HG03025 (cell line): ENCODE measurements around the gene CIB4.

Source experiments
- ATAC-seq: cut with Tn5 transposase; IDR thresholded peaks from one replicate; pipeline ENCODE4 v1.9.1; 2021; ENCODE audit warnings: mild to moderate bottlenecking, moderate library complexity; ENCODE audit not compliant: unreplicated experiment, low FRiP score

CIB4 gene

DNA sequence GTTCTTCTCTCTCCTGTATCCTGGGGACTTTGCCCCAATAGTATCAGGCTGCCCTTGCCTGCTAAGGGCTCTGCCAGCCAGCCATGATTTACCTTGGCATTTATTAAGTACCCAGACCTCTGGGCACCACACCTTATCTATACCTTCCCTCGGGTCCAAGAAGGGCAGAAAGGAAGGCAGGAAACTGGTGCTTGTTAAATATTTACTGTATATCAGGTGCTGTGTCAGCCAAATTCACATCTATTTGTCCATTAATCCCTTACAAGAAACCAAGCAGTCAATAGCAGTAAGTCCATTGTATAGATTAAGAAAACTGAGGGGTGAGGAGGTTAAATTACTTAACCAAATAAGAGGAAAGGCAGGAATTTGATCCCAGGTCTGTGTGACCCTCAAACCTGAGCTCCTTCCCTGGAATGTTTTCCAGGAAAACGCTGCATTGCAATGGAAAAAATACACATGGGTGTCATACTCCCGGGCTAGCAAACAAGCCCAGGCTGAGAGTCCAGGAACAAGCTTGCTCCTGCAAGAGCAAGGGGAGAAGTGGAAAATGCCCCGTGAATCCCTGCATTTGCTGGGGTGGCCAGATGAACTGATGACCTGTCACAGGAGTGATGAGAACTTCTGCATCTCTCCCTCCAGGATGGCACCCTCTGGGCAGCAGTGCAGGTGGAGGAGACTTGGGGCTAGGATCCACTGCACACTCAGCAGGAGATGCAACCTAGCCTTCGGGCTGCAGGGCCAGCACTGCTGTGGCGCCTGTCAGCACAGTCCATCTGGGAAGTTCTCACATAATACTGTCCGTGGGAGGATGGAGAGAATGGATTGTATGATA is 30.4 kb downstream of the CIB4 start:
- ATAC-seq: no peak

DNA sequence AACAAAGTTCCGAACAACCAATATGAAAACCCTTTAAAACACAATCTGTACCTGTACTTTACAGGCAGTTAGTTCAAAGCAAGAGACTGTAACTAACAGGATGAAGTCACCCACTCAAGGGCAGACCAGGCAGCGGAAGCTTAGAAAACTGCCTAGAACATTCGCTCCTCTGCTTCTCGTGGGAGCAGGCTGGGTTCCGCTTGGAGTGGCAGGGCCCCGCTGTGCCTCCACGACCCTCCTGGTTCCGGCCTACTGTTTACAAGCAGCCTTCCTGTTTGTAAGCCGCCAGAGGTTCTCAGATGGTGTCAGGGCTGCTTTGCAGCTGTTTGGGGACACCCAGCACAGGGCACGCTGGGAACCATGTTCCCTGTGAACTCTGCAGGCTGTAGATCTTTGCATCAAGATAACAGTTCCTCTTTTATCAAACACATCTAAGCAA is 31.3 kb downstream of the CIB4 start:
- ATAC-seq: no peak

DNA sequence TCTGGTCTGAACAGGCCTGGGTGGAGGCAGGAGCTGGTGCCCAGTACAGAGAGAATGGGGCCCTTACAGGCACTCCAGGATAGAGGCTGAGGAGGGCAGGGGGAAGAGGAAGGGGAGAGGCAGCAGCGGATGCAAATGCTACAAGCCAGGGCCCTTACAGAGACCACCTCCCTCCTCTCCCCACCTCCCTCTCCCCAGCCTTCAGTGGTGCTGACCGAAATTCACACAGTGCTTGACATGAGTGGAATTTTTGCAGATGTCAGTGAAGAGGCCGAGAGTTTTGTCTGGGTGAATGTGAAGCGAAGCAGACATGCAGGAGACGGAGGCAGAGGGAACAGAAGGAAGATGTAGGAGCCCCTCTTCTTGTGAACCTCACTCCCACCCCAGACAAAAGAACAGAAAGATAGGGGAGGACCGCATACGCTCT is 31.9 kb downstream of the CIB4 start:
- no peak for ATAC-seq

DNA sequence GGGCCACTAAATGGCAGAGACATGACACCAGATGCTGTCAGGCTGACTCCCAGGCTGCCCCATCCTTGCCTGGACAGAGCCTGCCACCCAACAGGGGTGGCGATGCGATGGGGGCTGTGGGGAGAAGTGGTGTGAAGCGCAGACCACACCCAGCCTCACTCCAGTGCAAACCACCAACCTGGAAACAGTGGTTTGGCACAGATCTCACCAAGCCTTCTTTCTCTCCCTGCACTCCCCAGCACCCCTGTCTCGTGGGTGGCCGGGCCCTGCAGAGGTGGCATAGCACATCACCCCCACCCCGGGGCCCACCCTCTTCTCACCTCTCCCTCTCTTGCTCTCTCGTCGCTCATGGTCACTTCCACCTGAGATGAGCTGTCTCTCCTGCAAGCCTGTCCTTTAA is 32.6 kb downstream of the CIB4 start:
- ATAC-seq: no peak

DNA sequence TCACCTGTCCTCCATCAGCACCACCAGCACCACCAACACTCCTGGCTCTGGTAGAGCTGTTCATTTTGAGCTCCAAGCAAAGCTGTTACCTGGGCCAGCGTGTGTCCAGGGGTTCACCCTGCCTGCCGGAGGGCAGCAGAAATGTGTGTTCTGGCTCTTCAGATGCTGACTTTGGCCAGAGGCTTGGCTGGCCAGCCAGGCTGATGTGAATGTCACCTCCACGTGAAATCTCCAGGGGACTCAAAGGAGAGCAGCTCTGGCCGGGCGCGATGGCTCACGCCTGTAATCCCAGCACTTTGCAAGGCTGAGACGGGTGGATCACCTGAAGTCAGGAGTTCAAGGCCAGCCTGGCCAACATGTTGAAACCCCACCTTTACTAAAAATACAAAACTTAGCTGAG is 33.5 kb downstream of the CIB4 start:
- no peak for ATAC-seq

DNA sequence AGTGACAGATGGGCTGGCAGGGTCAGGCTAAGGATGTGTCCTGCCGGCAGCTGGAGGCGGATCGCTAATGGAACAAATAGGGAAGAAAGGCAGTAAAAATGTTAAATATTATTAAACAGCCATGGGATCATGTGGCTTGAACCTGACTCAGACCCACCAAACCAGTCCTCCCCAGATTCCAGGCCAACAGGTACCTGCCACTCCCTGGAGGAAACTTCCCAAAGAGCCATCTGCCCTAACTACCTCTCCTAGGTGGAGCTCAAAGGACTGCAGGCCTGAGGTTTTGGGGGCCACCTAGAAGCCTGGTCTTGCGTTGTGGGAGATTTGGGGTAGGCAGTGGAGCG is 34.3 kb downstream of the CIB4 start:
- ATAC-seq: no peak

DNA sequence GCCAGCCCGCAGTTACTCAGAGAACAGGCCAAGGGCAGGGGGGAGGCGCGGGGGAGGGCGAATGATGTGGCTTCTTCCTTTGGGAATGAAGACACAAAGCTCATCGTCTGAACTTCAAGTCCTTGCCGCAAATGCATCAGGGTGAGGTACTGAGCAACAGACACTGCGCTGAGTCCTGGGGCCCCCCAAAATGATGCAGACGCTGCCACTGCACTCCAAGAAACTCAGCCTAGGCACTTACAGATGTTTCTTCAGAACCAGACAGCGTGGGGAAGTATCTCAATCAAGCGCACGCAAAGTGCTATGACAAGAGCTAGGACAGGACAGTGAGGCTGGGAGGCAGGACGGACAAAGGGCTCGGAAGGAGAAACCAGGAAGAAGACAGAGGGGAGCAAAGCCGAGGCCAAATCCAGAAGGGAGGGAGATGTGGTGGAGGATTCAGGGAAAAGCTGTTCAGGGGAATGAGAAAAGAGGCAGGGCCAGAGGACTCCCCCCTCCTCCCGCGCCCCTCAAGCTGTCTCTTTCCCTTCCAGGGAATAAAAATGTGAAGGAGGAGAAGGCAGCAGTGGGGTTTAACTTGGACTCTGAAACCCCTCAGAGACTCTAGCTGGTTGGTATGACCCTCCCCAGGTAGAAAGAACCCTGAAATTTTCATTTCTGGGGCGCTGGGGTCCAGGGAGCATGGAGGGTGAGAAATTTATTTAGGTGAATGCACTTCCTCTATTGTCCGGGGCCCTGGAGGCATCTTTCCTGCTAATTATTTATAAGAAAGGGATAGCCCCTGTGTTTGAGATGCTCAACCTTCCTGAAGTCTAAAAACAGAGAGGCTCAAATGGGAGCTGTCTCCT is 34.9 kb downstream of the CIB4 start:
- no peak for ATAC-seq

DNA sequence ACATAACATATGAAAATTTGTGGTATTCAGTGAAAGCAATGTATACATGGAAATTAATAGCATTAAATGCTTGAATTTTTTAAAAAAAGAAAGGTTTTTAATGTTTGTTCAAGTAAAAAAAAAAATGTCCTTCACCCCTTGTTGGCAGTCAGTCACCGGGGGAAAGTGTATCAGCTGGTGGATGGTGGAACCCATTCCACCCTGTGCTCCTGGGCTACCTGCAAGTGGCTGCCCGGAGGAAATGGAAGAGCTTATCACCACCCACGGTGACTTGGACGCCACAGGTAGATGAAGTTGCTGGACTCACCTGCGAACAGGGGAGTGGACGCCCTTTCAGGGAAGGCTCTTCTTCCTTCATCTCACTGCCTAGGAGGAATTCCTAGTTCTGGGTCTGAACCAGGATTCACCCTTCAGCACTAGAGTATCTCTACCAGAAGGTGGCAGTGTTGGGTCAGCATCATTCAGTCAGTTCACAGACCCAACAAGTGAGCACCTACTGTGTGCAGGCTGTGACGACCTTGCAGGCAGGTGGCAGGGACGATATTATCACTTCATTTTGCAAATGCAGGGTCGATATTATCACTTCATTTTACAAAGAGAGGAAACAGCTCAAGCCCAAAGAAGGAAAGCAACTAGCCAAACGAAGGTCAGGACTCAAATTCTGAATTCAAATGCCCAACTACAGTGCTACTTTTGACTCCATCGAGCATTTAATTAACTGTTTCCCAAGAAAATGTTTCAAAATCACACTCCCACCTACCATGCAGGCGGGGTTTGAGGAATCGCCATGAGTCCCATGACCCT is 35.8 kb downstream of the CIB4 start:
- ATAC-seq: no peak

DNA sequence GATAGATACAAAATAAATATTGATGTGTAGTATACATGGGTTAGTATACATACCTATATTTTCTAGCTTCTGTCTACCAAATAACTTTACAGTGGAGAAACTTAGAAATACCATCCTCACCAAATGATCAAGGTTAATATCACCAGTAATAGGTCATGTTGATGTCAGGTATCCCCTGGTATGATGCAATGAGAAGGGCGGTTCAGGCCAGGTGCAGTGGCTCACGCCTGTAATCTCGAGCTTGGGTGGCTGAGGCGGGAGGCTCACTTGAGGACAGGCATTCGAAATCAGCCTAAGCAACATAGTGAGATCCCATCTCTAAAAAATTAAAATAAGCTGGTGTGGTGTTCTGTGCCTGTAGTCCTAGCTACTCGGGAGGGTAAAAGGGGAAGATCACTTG is 38.6 kb downstream of the CIB4 start:
- no peak for ATAC-seq

DNA sequence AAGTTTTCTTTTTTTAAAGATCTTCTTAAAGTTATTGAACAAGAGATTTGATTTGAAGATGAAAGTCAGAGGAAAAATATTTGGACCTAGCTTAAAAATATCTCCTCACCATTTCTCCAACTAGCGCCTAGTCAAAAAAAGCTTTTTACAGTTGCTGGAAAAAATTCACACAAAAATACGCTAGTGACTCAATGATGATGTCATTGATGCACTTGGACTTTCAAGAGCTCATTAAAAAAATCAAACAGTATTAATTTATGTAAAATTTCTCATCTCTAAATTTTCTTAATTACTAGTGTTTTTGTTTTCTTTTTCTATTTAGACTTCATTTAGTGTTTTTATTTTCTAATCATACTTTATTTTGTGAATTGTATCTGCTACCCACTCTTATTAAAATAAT is 41.8 kb downstream of the CIB4 start:
- no peak for ATAC-seq

DNA sequence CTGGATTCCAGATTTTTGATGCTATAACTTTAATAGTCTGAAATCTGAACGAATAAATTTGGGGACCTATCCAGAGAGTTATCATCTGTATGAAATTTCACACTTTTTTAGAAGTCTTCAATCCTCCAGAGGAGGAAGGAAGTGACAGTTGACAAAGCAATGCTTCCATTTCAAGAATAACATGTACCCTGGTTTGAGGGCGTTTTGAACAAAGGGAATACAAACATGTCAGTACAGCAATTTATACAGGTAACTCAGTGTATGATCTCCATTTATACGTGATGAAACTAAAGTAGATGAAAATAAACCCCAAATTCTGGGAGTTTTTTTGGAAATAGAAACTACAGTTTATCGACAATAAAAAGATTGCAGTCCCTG is 42.2 kb downstream of the CIB4 start:
- no peak for ATAC-seq

DNA sequence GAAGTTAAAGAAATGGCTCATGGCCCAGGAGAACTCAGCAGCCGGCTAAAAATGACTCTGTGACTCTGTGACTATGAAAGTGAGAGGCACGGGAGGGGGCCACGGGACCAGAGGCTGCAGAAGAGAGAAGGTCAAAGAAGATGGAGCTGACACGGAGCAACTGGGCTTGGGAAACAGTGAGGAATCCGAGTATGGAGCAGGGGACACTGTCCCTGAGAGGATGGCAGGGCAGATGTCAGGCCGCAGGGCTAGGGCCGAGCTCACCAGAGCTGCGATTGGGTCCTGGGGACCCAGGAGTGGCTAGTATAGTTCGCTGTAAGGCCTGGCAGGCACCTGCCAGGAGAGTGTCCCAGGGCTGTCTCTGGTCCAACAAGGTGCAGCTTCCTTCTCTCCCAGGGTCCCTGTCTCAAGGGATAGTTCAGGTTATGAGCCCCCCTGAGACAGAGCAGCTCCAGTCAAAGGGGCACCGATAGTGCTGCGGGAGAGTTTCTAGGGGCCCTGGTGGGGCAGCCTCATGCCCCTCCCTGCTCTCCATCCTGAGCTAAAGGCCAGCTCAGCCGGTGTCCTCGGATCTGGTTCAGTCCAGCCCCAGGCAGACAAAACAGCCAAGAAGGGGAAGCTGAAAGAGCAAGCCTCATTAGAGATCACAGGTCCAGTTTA is 42.7 kb downstream of the CIB4 start:
- no peak for ATAC-seq

DNA sequence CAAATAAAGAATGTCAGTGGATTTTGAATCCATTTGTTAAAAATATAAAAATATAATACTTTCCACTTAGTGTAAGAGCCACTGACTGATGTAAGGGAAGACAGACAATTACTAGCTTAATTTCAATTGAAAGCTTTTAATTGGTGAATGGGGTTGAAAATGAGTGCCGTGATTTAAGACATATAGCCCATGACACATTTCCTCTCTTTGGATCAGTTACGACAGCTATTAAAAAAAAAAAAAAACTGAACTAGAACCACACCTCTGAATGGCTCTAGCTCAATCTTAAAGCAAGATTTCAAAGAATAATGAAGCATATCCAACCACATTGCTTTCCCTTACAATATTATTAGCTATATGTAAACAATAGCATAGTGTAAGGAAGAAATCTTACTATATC is 44.0 kb downstream of the CIB4 start:
- ATAC-seq: no peak

DNA sequence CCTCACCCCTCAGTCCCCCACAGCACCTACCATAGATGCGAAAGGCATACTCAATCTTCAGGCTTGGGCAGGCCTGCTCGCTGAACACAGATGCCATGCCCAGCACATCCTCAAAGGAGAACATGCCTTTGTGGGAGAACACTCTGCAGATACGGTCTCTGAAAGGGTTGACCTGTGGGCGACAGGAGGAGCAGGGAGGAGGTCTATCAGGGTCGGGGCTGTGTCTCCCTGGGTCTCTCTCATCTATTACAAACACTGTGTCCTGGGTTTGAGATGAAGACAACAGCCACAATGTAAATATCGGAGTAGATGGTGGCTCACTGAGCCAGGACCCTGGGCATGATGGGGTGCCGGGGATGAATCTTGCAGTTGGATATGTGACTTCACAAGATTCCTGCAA is 46.0 kb downstream of the CIB4 start:
- no peak for ATAC-seq

DNA sequence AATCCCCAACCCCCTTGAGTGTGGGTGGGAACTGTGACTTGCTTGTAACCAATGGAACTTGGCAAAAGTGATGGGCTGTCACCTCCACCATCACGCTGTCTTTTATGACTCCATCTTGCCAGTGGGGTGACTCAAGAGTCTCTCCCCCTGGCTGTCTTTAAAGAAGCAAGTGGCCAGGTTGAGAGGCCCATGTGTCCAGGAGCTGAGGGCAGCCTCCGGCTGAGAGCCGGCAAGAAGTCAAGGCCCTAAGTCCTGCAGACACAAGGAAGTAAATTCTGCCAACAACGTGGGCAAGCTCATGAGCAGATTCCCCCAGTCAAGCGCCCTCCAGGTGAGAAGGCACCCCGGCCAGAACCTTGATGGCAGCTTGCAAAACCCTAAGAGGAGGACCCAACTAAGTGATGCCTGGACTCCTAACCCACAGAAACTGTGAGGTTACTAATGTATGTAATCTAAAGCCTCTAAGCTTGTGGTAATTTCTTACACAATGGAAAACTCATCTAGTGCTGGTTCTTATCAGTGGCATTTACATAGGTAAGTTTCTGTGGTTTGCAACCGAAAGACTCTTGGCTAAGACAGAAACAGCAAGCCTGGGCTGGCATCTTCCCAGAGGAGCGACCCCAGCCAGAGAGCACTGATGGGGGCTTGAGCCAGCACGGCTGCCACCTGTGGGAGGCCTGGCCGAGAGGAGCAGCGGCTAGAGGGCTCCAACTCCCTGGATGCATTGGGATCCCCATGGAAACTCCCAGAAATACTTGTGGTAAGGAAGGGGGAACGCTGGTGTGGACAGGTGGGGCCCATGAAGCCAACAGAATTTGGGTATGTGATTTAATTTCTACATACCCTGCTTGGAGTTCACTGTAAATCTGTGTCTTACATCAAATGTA is 49.3 kb downstream of the CIB4 start:
- no peak for ATAC-seq

DNA sequence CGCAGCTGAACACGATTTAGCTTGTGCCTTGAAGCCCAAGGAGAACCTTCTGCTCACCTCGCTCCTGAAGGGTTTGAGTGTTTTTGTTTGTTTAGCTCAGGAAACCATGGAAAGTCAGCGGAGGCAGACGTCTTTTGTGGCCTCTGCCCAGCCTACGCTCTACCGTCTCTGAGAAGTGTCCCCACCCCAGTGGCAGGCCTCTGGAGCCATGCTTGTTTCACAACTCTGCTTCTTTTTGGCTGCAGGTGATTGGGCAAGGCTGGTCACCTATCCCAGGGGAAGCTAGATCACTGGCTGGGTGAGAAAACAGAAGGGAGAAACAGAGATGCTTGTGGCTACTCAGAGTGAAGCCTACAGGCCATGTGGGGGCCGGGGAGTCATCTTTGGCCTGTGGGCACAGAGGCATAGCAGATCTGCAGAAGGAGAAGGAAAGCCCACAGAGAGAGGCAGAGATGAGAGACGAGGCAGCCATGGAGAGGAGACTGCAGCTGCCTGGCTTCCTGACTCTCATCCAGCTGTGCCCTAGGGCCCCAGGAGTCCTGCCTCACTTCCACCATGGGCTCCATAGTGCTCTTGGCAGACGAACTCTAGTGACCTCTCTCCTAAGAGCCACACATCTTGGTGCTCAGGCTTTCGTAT is 50.1 kb downstream of the CIB4 start:
- no peak for ATAC-seq

DNA sequence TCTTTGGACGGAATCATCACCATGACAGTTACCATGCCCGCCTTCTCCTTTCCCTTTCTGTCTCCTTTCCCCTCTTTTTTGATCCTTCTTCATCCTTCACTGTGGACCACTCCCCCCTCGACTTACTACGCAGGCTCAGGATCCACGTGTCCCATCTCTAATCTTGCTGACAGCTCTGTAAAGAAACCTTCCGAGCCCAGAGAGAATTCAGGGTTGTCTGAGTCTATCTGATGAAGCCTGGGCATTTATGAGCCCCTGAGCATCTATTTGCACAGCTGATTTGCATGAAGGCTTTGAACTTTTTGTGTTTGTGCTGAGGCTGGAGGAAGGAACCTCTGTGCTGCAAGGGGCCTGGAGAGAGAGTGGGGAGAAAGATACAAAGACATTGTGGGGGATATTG is 50.7 kb downstream of the CIB4 start:
- ATAC-seq: no peak

DNA sequence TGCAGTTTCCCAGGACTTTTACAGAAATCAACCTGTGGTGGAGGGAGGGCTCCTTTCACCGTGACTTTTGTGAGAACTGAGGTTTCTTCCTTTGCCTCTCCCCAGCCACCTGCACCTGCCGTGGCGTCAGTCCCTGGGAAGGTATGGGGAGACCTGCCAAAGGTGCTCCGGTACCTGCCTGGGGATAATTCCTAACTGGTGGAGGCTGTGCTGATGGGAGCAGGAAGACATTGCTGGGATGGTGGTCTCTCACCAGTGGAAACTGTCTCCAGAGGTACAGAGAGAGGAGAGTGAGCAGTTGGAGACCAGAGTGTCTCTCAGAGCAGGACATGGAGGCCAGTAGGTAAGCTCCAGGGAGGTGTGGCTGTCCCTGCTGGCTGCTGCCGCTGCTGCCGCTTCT is 52.6 kb downstream of the CIB4 start:
- no peak for ATAC-seq

DNA sequence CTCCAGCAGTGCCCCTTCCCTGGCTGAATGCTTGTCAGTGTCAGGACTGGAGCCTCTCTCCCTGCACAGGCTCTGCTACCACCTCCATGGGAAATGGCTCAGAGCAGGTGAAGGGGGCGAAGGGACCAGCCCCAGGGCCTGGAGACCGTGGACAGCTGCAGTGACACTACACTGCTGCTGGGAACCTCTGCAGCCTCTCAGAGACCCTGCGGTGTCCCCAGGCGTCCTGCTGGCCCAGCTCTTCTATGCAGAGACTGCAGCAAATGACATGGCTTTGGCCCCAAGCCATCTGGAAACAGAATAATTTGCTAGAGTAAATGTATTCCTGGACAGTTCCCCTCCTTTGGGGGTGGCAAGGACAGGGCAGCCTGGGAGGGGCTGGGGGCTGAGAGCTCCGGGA is 53.2 kb downstream of the CIB4 start:
- no peak for ATAC-seq
